Measurements from ENCODE around the gene CEP57L1. TPM values are rescaled to one million over a fixed set of nuclear protein-coding genes. Genes with fewer than 3 reads are reported as not detected.
"Not testable (repeated sequence)": the region's sequence is repeated elsewhere in the genome, so short reads cannot be mapped to it uniquely, and the experiment has no call there.

CEP57L1 gene
- total RNA-seq, 2 donors from 2014 or later = 14.4 to 29.3 TPM

GRCh38 chr6:109136530-109136929, 41.2 kb downstream of the CEP57L1 start:
- not testable (repeated sequence) for H3K27ac Mint-ChIP-seq; ATAC-seq; H3K4me3 Mint-ChIP-seq; H3K4me1 Mint-ChIP-seq (ENCODE audit: low read depth in 2 of 2); H3K36me3 Mint-ChIP-seq; DNase-seq (ENCODE audit: low spot score); H3K27me3 Mint-ChIP-seq; H3K9me3 Mint-ChIP-seq

- H3K36me3 Mint-ChIP-seq = peaks cover 8% of the 10 kb centered on the region
Observed at GRCh38 chr6:109139109-109139508, 43.8 kb downstream of the CEP57L1 start.

GRCh38 chr6:109142067-109142466, 46.8 kb downstream of the CEP57L1 start:
- not testable (repeated sequence) for H3K36me3 Mint-ChIP-seq; H3K4me3 Mint-ChIP-seq; H3K4me1 Mint-ChIP-seq (ENCODE audit: low read depth in 2 of 2); H3K27me3 Mint-ChIP-seq; H3K27ac Mint-ChIP-seq; H3K9me3 Mint-ChIP-seq; ATAC-seq; DNase-seq (ENCODE audit: low spot score)

More at GRCh38 chr6:109139109-109139508, 43.8 kb downstream of the CEP57L1 start:
- no peak for DNase-seq (ENCODE audit: low spot score)
- no peak overlapping the region for H3K27ac Mint-ChIP-seq
- H3K9me3 Mint-ChIP-seq = no peaks in the 10 kb centered on the region
- H3K4me3 Mint-ChIP-seq = no peak overlapping the region
- no peaks in the 10 kb centered on the region for H3K4me1 Mint-ChIP-seq (ENCODE audit: low read depth in 2 of 2)
- no peak for ATAC-seq
- no peaks in the 10 kb centered on the region for H3K27me3 Mint-ChIP-seq

GRCh38 chr6:109143191-109143590, 47.9 kb downstream of the CEP57L1 start:
- H3K4me1 Mint-ChIP-seq (ENCODE audit: low read depth in 2 of 2) = no peaks in the 10 kb centered on the region

GRCh38 chr6:109148251-109148650, 52.9 kb downstream of the CEP57L1 start:
- not testable (repeated sequence) for H3K36me3 Mint-ChIP-seq; H3K4me1 Mint-ChIP-seq (ENCODE audit: low read depth in 2 of 2); H3K27me3 Mint-ChIP-seq; H3K27ac Mint-ChIP-seq; H3K9me3 Mint-ChIP-seq; ATAC-seq; DNase-seq (ENCODE audit: low spot score); H3K4me3 Mint-ChIP-seq

More at GRCh38 chr6:109143191-109143590, 47.9 kb downstream of the CEP57L1 start:
- ATAC-seq (no peak), DNase-seq (ENCODE audit: low spot score) (no peak)
- no peaks in the 10 kb centered on the region for H3K27me3 Mint-ChIP-seq
- H3K9me3 Mint-ChIP-seq = no peaks in the 10 kb centered on the region
- H3K36me3 Mint-ChIP-seq = peaks cover 4% of the 10 kb centered on the region
- no peak overlapping the region for H3K27ac Mint-ChIP-seq
- no peak overlapping the region for H3K4me3 Mint-ChIP-seq

- not testable (repeated sequence) for H3K27ac Mint-ChIP-seq; H3K4me3 Mint-ChIP-seq; ATAC-seq; DNase-seq (ENCODE audit: low spot score); H3K9me3 Mint-ChIP-seq; H3K27me3 Mint-ChIP-seq; H3K4me1 Mint-ChIP-seq (ENCODE audit: low read depth in 2 of 2); H3K36me3 Mint-ChIP-seq
Observed at GRCh38 chr6:109148716-109149115, 53.4 kb downstream of the CEP57L1 start.

- Mint-ChIP-seq H3K4me1 (ENCODE audit: low read depth in 2 of 2) (no peaks in the 10 kb centered on the region), H3K36me3 (no peaks in the 10 kb centered on the region), H3K27me3 (no peaks in the 10 kb centered on the region), H3K27ac (no peak overlapping the region), H3K4me3 (no peak overlapping the region), H3K9me3 (no peaks in the 10 kb centered on the region)
- DNase-seq (ENCODE audit: low spot score) (no peak), ATAC-seq (no peak)
Observed at GRCh38 chr6:109153752-109154151, 58.4 kb downstream of the CEP57L1 start.

GRCh38 chr6:109164331-109164730, 69.0 kb downstream of the CEP57L1 start:
- DNase-seq (ENCODE audit: low spot score) = no peak
- Mint-ChIP-seq H3K4me1 (ENCODE audit: low read depth in 2 of 2) (no peaks in the 10 kb centered on the region), H3K27ac (no peak overlapping the region), H3K4me3 (no peak overlapping the region), H3K27me3 (no peaks in the 10 kb centered on the region), H3K36me3 (no peaks in the 10 kb centered on the region), H3K9me3 (no peaks in the 10 kb centered on the region)
- ATAC-seq = no peak

- Mint-ChIP-seq H3K27me3 (no peaks in the 10 kb centered on the region), H3K4me3 (no peak overlapping the region)
- ATAC-seq = no peak
Observed at GRCh38 chr6:109165392-109165974, 70.2 kb downstream of the CEP57L1 start.

GRCh38 chr6:109166673-109167072, 71.4 kb downstream of the CEP57L1 start:
- no peak for ATAC-seq
- H3K27ac Mint-ChIP-seq = no peak overlapping the region
- H3K27me3 Mint-ChIP-seq = no peaks in the 10 kb centered on the region
- DNase-seq (ENCODE audit: low spot score) = no peak
- H3K4me3 Mint-ChIP-seq = no peak overlapping the region
- H3K4me1 Mint-ChIP-seq (ENCODE audit: low read depth in 2 of 2) = no peaks in the 10 kb centered on the region
- no peaks in the 10 kb centered on the region for H3K9me3 Mint-ChIP-seq
- H3K36me3 Mint-ChIP-seq = no peaks in the 10 kb centered on the region

More at GRCh38 chr6:109165392-109165974, 70.2 kb downstream of the CEP57L1 start:
- H3K36me3 Mint-ChIP-seq = no peaks in the 10 kb centered on the region
- no peak overlapping the region for H3K27ac Mint-ChIP-seq
- H3K9me3 Mint-ChIP-seq = no peaks in the 10 kb centered on the region
- no peak for DNase-seq (ENCODE audit: low spot score)
- no peaks in the 10 kb centered on the region for H3K4me1 Mint-ChIP-seq (ENCODE audit: low read depth in 2 of 2)

GRCh38 chr6:109167562-109167961, 72.3 kb downstream of the CEP57L1 start:
- Mint-ChIP-seq H3K36me3 (no peaks in the 10 kb centered on the region), H3K4me3 (no peak overlapping the region), H3K4me1 (ENCODE audit: low read depth in 2 of 2) (no peaks in the 10 kb centered on the region), H3K27ac (no peak overlapping the region), H3K9me3 (no peaks in the 10 kb centered on the region), H3K27me3 (no peaks in the 10 kb centered on the region)
- DNase-seq (ENCODE audit: low spot score) = no peak
- ATAC-seq = no peak

GRCh38 chr6:109170333-109170732, 75.0 kb downstream of the CEP57L1 start:
- Mint-ChIP-seq H3K27me3 (peaks cover 5 to 6% of the 10 kb centered on the region in 2 donors), H3K4me3 (no peak overlapping the region), H3K4me1 (ENCODE audit: low read depth in 2 of 2) (no peaks in the 10 kb centered on the region), H3K9me3 (no peaks in the 10 kb centered on the region), H3K36me3 (no peaks in the 10 kb centered on the region), H3K27ac (no peak overlapping the region)
- ATAC-seq = no peak
- no peak for DNase-seq (ENCODE audit: low spot score)

- no peak for DNase-seq (ENCODE audit: low spot score)
- Mint-ChIP-seq H3K4me3 (no peak overlapping the region), H3K4me1 (ENCODE audit: low read depth in 2 of 2) (no peaks in the 10 kb centered on the region), H3K27ac (no peak overlapping the region), H3K27me3 (peaks cover 16% of the 10 kb centered on the region in 2 donors), H3K9me3 (no peaks in the 10 kb centered on the region), H3K36me3 (no peaks in the 10 kb centered on the region)
- ATAC-seq = no peak
Observed at GRCh38 chr6:109172101-109172746, 76.9 kb downstream of the CEP57L1 start.

GRCh38 chr6:109174916-109175315, 79.6 kb downstream of the CEP57L1 start:
- no peak for DNase-seq (ENCODE audit: low spot score)
- H3K36me3 Mint-ChIP-seq = no peaks in the 10 kb centered on the region
- no peaks in the 10 kb centered on the region for H3K4me1 Mint-ChIP-seq (ENCODE audit: low read depth in 2 of 2)
- H3K4me3 Mint-ChIP-seq = no peak overlapping the region
- peaks cover 16 to 18% of the 10 kb centered on the region in 2 donors for H3K27me3 Mint-ChIP-seq
- H3K9me3 Mint-ChIP-seq = no peaks in the 10 kb centered on the region
- no peak for ATAC-seq
- H3K27ac Mint-ChIP-seq = no peak overlapping the region

All from natural killer cell treated with Interleukin-12 subunit alpha and Interleukin-12 subunit beta and Interleukin-15 and Interleukin-18, amount 100 ng/mL, for 72 hours (primary cell).